GM18873 (cell line): Measurements from ENCODE around the gene DOK5.

Experiments
- ATAC-seq: cut with Tn5 transposase; IDR thresholded peaks from one replicate; pipeline ENCODE4 v1.9.1; 2021; ENCODE audit warnings: mild to moderate bottlenecking, moderate library complexity, moderate number of reproducible peaks; ENCODE audit not compliant: unreplicated experiment, low FRiP score

The DOK5 gene

DNA sequence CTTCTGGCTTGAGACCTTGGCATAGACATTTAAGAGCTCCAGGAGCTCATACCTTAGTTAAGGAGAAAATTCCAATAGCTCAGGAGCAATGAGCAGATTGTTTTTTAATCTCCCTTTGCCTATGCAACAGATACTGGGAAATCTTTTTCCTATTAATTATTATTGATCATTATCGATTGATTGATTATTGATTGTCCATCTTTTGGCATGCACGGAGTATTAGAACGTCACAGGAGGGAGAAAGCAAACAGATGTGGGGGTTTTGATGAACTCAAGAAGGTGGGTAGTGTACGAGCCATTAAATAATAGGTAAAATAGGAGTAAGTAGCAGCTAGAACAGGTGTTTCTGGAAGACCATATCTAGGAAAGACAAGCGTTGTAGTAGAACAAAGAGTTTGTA lies 205.0 kb downstream of the DOK5 start:
- no peak for ATAC-seq

DNA sequence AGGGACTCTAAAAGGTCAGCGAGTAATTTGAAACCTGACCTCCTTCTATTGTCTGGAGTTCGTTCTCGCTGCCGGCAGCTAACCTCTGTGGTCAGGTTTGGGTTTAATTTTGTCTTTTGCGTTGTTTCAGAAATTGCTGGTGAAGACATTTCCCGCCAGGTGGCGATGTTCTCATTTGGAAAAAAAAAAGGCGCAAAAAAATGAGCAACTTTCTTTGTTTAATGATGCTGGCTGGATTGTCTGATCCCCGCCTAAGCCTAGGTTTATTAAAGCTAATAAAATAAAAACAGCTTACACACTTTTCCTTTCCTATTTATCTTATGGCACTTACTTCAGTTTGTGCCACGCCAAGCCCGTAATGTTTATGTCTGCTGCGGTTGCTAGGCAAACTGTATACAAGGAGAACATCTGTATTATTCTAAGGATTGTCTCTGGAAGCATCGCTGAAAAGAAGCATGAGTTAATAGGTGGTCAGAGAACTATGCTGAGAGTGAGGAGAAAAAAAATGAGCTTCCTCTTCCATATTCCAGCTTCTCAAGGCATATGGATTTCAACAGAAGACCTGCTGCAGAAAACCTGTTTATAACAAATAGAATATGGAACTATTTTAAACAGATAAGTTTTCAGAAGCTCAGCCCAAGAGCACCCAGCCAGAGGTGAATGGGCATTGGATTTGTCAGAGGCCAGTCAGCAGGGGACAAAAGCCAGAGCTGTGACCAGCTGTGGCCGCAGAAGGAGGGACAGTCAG lies 205.7 kb downstream of the DOK5 start:
- ATAC-seq: no peak

DNA sequence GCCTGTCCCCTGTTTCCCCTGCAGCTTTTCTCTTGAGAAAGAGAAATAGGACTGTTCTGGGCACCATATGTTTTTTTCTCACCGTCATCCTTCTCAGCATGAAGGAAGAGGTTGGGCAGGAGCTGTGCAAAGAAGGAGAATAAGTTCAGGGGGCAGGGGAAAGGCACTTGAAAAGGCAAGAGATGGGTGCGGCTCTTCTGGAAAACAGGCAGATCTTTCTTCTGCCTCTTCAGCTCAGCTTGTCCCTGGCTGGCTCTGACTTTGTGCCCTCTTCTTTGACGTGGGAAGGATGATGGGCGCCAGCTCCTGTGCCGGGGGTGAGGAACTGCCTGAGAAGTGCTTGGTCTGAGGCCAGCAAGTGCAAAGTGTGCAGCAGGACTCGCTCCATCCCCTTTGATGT lies 206.5 kb downstream of the DOK5 start:
- no peak for ATAC-seq

DNA sequence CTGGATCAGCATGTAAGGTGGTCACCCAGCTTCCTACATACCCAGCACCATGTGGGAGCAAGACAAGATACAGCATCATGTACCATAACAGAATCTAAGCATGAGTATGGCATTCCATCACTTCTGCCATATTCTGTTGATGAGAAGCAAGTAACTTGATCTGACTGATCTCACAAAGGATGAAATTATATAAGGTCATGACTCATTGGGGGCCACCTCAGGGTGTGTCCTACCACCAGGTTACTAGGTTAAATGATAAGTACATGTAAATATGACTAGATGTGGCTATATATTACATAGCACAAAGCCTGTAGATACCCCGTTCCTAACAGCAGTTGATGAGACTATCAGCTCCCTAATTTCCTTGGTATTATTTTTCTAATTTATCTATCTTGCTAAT lies 213.1 kb downstream of the DOK5 start:
- ATAC-seq: no peak

DNA sequence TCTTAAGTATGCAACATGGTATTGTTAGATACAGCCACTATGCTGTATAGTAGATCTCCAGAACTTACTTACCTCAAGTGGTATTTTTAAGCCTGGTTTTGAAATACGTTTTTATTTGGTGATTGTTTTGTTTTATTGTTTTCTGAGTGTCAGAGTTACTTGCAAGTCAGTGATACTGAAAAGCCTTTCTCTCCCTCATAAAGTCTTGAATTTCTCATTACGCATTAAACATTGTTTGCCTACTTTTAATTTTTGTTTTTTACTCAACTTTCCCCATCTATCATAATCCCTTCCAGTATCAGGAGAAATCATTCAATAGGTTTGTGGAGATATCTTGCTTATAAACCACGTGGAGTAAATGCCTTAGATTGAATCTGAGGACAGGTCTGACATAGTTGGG lies 214.9 kb downstream of the DOK5 start:
- no peak for ATAC-seq

DNA sequence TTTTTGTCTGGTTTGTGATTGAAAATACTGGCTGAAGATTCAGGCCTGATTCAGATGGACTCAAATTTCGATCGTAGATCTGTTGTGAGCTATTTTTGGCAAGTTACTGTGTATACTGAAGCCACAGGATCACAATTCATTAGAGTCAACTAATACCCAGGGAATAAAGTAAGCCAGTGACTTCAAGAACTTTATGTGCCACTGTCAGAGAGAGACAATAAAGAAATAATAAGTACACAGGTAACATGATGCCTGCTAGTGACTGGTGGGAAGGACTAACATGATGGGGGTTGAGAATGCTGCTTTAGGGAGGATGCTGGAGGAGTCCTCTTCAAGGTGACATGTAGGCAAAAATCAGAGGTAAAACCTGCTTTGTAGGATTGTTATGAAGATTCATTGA lies 215.9 kb downstream of the DOK5 start:
- no peak for ATAC-seq

DNA sequence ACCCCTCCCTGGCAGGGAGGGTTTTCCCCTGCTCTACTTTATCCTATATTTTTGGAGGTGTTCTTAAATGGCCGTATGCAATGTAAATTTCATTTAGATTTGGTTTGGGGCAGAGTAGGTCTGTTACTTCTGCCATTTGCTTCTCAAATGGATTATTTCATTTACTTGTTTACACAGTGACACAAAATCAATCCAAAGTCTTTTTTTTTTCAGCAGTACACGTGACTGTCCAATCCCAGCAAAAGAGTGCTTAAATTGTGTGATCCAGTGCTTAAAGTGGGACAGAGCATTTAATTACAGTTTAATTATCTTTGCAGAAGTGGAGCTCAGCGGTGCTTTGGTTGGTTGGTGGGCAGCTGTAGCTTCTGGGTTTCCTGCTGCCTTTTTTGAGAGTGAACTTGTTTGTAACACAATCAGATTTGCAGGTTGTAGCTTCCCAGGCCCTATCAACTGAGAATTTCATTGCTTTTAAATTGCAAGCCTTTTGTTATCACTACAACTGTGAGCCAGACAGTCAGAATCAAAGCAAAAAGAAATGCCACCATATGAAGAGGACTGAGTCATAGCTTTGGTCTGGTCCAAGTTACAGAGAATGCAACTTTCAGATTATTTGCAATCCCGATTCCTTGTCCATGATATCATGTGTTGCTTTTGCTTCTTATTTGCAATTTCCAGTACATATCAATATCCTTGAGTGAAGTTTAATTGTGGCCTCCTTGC lies 216.9 kb downstream of the DOK5 start:
- no peak for ATAC-seq

DNA sequence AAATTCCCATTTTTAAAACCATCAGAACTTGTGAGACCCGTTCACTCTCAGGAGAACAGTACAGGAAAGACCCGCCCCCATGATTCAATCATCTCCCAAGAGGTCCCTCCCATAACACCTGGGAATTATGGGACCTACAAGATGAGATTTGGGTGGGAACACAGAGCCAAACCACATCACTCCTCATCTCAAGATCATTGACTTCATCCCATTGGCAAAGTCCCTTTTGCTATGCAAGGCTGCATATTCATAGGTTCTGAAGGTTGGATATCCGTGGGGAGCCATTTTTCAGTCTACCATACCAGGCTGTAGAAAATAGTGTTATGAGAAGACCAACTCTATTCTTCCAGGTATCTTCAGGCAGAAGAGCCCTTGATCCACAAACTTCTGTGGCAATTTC lies 219.1 kb downstream of the DOK5 start:
- no peak for ATAC-seq

DNA sequence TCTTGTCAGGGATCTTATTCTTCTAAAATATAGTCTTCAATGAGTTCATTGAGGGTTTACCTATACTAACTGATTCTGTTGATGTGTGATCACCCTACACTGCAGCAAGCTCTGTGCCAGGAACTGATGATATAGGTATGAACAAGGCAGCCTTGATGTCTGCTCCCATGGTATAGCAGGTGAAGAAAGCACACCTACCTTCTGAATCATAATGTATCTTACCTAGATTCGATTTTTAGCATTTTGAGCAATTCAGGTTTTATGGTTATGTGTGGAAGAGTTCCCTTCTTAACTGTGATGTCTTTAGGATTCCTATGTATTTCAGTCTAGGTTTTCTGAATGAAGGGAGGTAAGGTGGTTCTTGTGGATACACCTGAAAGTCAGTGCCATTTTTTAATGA lies 223.0 kb downstream of the DOK5 start:
- no peak for ATAC-seq
